Panc1 (cell line): ENCODE data around the gene SMIM35. TPM values are rescaled to one million over a fixed set of nuclear protein-coding genes. Genes with fewer than 3 reads are reported as not detected.

Source experiments
- ATAC-seq: fragments of 200-7000 bp; cut with Tn5 transposase; 2 replicates; pipeline ENCODE4 v1.9.1; 2020; ENCODE audit warnings: mild to moderate bottlenecking, moderate library complexity
- BruUV-seq: library from RNA; stranded (reverse); fragments of 400-500 nt; replicated peaks from 2 replicates; lab custom pipeline; 2021; lab: Mats Ljungman, UMichigan
- CTCF ChIA-PET: fragments of 300-600 bp; sonication (Branson Sonifier 250); formaldehyde crosslinking; loops from one replicate; lab custom pipeline; 2022; ENCODE audit warnings: antibody characterized with exemption; lab: Charles Lee
- POLR2A ChIA-PET: fragments of 300-600 bp; sonication (Branson Sonifier 250); formaldehyde crosslinking; loops from one replicate; lab custom pipeline; 2022; ENCODE audit warnings: antibody characterized with exemption; lab: Charles Lee
- DNase-seq: peaks from one replicate; pipeline ENCODE4 v3.0.0-alpha.2; 2010; ENCODE audit warnings: low read depth, low spot score
- H3K27ac ChIP-seq: 2 replicates; pipeline ENCODE4 v1.5.1; 2011; ENCODE audit warnings: mild to moderate bottlenecking, low read length, inconsistent platforms
- H3K27me3 ChIP-seq: fragments of 200-500 bp; sonication (Bioruptor generic); 2 replicates; pipeline ENCODE4 v1.6.0; 2014; ENCODE audit warnings: low read length, inconsistent platforms; ENCODE audit not compliant: control insufficient read depth, insufficient read depth
- H3K36me3 ChIP-seq: fragments of 200-500 bp; sonication (Bioruptor generic); 2 replicates; pipeline ENCODE4 v1.5.1; 2014; ENCODE audit warnings: inconsistent platforms, mild to moderate bottlenecking, low read length, moderate library complexity; ENCODE audit not compliant: control insufficient read depth, insufficient read depth
- H3K4me1 ChIP-seq: 2 replicates; pipeline ENCODE4 v1.5.1; 2011; ENCODE audit warnings: inconsistent platforms, mild to moderate bottlenecking, low read length, moderate library complexity; ENCODE audit not compliant: control insufficient read depth, insufficient read depth
- H3K4me3 ChIP-seq, 2 experiments: 2 replicates each; pipeline ENCODE4 v1.5.1; 2011 to 2012; ENCODE audit warnings: low read depth in 2 of 2, low read length in 2 of 2, mild to moderate bottlenecking in 2 of 2, inconsistent platforms in 1 of 2, moderate library complexity in 1 of 2
- H3K9me3 ChIP-seq: fragments of 200-500 bp; sonication (Bioruptor generic); 2 replicates; pipeline ENCODE4 v1.5.1; 2014; ENCODE audit warnings: low read depth, mild to moderate bottlenecking, inconsistent platforms, low read length, moderate library complexity; ENCODE audit not compliant: control insufficient read depth, insufficient read depth
- POLR2AphosphoS5 ChIP-seq: IDR thresholded peaks from 2 replicates; pipeline ENCODE4 v1.6.1; 2012; ENCODE audit warnings: mild to moderate bottlenecking, low read depth, low read length, moderate library complexity
- SIN3A ChIP-seq: IDR thresholded peaks from 2 replicates; pipeline ENCODE4 v1.6.1; 2012; ENCODE audit warnings: low read depth, mild to moderate bottlenecking, low read length, moderate library complexity, borderline replicate concordance; ENCODE audit not compliant: insufficient read depth
- TCF7L2 ChIP-seq: IDR thresholded peaks from 2 replicates; pipeline ENCODE4 v1.6.1; 2011; ENCODE audit warnings: mild to moderate bottlenecking, low read depth, low read length, inconsistent platforms
- in situ Hi-C: cut with HindIII; loops from 2 replicates; pipeline ENCODE4 v1.10.0; 2016; ENCODE audit warnings: low sequenced_read_pairs, low pct_unique_long_range_greater_than_20kb
- intact Hi-C: fragments of 100-400 bp; cut with micrococcal nuclease; formaldehyde crosslinking; loops from one replicate; pipeline ENCODE4 v1.10.0; 2022; ENCODE audit not compliant: unreplicated experiment
- total RNA-seq: library from RNA; stranded (reverse); gene quantifications from one replicate; pipeline ENCODE4 v1.2.1, GENCODE V29; 2021; ENCODE audit not compliant: unreplicated experiment
- TF ChIP-seq, protein P1 (sequence below), 2 experiments: IDR thresholded peaks; 2 replicates each; pipeline ENCODE4 v1.6.1; 2011 to 2012; ENCODE audit warnings: low read depth in 2 of 2, control low read depth in 1 of 2, low read length in 1 of 2, mild to moderate bottlenecking in 1 of 2, moderate library complexity in 1 of 2; ENCODE audit not compliant: insufficient read depth in 1 of 2
- TF ChIP-seq, protein P2 (sequence below): fragments of 450-650 bp; IDR thresholded peaks from 2 replicates; pipeline ENCODE4 v1.5.1; 2017; ENCODE audit warnings: mild to moderate bottlenecking

Gene SMIM35
- total RNA-seq, 1 experiment from 2014 or later: not detected

DNA sequence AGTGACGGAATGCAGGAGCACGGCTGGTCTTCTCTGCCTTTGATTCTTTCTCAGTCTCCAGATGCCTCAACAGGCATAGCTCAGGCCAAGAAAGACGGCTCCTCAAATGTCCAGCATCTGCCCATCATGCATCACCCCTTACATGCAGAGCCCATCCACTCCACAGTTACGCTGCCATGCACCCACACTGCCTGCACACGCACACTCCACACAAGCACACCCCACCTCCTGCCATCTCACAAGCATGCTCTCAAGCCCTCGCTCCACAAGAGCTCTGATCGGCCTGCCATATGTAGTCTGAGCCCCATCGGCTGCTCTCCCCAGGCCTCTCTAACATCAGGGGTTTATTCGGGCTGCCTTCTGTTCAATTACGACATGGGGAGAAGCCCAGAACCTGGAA lies 47.1 kb upstream of the SMIM35 start:
- Histone ChIP-seq H3K9me3 (no peaks in the 10 kb centered on the region), H3K4me3 (no peak overlapping the region), H3K27me3 (peaks cover 6% of the 10 kb centered on the region; the same call in 1 of the 2 replicates), H3K36me3 (no peaks in the 10 kb centered on the region), H3K4me1 (no peaks in the 10 kb centered on the region), H3K27ac (no peak overlapping the region)
- no peak for DNase-seq
- ChIA-PET CTCF (no interaction called here), POLR2A (interaction anchor here (0.7 to 1.1 kb wide), 4 partner anchors 8 to 529 kb away, joined by 3 to 4 read pairs (median 3); no protein-coding TSS in a partner anchor)
- no peak for ATAC-seq
- no TSS peak for BruUV-seq
- in situ Hi-C loops (no loop called here), intact Hi-C loops (no loop called here)
- TF ChIP-seq, protein P1, sequence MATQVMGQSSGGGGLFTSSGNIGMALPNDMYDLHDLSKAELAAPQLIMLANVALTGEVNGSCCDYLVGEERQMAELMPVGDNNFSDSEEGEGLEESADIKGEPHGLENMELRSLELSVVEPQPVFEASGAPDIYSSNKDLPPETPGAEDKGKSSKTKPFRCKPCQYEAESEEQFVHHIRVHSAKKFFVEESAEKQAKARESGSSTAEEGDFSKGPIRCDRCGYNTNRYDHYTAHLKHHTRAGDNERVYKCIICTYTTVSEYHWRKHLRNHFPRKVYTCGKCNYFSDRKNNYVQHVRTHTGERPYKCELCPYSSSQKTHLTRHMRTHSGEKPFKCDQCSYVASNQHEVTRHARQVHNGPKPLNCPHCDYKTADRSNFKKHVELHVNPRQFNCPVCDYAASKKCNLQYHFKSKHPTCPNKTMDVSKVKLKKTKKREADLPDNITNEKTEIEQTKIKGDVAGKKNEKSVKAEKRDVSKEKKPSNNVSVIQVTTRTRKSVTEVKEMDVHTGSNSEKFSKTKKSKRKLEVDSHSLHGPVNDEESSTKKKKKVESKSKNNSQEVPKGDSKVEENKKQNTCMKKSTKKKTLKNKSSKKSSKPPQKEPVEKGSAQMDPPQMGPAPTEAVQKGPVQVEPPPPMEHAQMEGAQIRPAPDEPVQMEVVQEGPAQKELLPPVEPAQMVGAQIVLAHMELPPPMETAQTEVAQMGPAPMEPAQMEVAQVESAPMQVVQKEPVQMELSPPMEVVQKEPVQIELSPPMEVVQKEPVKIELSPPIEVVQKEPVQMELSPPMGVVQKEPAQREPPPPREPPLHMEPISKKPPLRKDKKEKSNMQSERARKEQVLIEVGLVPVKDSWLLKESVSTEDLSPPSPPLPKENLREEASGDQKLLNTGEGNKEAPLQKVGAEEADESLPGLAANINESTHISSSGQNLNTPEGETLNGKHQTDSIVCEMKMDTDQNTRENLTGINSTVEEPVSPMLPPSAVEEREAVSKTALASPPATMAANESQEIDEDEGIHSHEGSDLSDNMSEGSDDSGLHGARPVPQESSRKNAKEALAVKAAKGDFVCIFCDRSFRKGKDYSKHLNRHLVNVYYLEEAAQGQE (IDR thresholded peaks at IDR 0.05; ENCODE audit: insufficient read depth in 1 of 2, low read depth in 2 of 2, low read length in 1 of 2): no peak
- no peak for TF ChIP-seq TCF7L2
- no peak for TF ChIP-seq POLR2AphosphoS5
- TF ChIP-seq, protein P2, sequence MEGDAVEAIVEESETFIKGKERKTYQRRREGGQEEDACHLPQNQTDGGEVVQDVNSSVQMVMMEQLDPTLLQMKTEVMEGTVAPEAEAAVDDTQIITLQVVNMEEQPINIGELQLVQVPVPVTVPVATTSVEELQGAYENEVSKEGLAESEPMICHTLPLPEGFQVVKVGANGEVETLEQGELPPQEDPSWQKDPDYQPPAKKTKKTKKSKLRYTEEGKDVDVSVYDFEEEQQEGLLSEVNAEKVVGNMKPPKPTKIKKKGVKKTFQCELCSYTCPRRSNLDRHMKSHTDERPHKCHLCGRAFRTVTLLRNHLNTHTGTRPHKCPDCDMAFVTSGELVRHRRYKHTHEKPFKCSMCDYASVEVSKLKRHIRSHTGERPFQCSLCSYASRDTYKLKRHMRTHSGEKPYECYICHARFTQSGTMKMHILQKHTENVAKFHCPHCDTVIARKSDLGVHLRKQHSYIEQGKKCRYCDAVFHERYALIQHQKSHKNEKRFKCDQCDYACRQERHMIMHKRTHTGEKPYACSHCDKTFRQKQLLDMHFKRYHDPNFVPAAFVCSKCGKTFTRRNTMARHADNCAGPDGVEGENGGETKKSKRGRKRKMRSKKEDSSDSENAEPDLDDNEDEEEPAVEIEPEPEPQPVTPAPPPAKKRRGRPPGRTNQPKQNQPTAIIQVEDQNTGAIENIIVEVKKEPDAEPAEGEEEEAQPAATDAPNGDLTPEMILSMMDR: no peak
- TF ChIP-seq SIN3A: no peak

DNA sequence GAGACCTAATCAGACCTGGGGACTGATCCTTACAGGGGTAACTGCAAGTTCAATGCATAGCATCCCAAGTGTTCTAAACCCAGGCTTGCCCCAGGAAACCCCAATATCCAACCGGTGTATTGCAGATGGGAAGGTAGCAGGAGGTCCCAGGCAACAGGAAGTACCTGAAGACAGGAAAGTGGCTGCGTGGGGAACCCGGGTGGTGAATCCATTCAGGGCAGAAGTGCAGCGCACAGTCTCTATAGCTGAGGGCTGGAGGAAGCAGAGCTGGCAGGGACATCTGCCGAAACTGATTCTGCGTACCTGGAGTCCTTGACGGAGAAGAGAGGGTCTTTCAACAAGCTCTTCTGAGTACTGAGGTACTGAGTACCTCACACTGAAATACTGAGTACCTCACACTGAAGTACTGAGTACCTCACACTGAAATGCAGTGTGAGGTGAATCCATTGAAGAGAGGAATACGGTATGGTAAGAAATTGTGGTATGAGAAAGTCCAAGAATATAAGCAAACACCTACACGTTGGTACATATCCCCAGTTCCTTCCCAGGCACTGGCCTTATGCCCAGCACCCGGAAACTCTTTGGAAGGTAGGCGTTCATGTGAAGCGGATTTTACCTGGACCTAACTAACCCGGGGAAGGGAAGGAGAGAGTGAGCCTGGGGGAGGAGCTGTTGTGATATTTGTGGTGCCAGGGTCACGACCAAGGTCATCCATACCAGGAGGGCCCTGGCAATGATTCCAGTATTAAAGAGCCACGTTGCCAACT lies 45.8 kb upstream of the SMIM35 start:
- Histone ChIP-seq H3K27ac (no peak overlapping the region), H3K36me3 (no peaks in the 10 kb centered on the region), H3K27me3 (peaks cover 2% of the 10 kb centered on the region; the same call in 1 of the 2 replicates), H3K4me1 (no peaks in the 10 kb centered on the region), H3K9me3 (no peaks in the 10 kb centered on the region), H3K4me3 (no peak overlapping the region)
- POLR2A ChIA-PET: no interaction called here
- CTCF ChIA-PET: interaction anchor here (0.6 kb wide), 1 partner anchor 25 kb away, joined by 3 read pairs; no protein-coding TSS in a partner anchor
- no peak for DNase-seq
- BruUV-seq: no TSS peak
- TF ChIP-seq, protein P2: no peak
- TF ChIP-seq, protein P1 (IDR thresholded peaks at IDR 0.05; ENCODE audit: insufficient read depth in 1 of 2, low read depth in 2 of 2, low read length in 1 of 2): no peak
- TF ChIP-seq TCF7L2: no peak
- no peak for TF ChIP-seq SIN3A
- TF ChIP-seq POLR2AphosphoS5: no peak
- in situ Hi-C loops: no loop called here
- intact Hi-C loops: no loop called here
- ATAC-seq: no peak
